GM12878 (cell line): ENCODE data around the gene KATNA1. TPM values are rescaled to one million over a fixed set of nuclear protein-coding genes. Genes with fewer than 3 reads are reported as not detected.

Source experiments
- ATAC-seq: fragments of 200-7000 bp; cut with Tn5 transposase; 3 replicates; pipeline ENCODE4 v1.9.1; 2020; ENCODE audit warnings: mild to moderate bottlenecking, moderate library complexity
- BruUV-seq: library from RNA; stranded (reverse); fragments of 400-500 nt; replicated peaks from 2 replicates; lab custom pipeline; 2021; lab: Mats Ljungman, UMichigan
- CTCF ChIA-PET: fragments of 300-600 bp; sonication (Branson Sonifier 250); formaldehyde crosslinking; extraction: SDS; loops from one replicate; lab custom pipeline; 2021; ENCODE audit warnings: inconsistent platforms; lab: Yijun Ruan, JAX
- POLR2A ChIA-PET: fragments of 350-600 bp; formaldehyde crosslinking; extraction: SDS; loops from one replicate; lab custom pipeline; 2021; ENCODE audit warnings: inconsistent platforms; lab: Charles Lee
- RAD21 ChIA-PET: fragments of 300-600 bp; sonication (Branson Sonifier 250); formaldehyde crosslinking; loops from one replicate; lab custom pipeline; 2023; ENCODE audit warnings: antibody characterized with exemption; ENCODE audit not compliant: unreplicated experiment; lab: Charles Lee
- SMC1A ChIA-PET: fragments of 300-600 bp; sonication (Branson Sonifier 250); formaldehyde crosslinking; loops from one replicate; lab custom pipeline; 2023; ENCODE audit not compliant: unreplicated experiment, uncharacterized antibody; lab: Charles Lee
- DNase-seq: peaks from one replicate; pipeline ENCODE4 v3.0.0-alpha.2; 2011; ENCODE audit warnings: low read depth, low spot score
- FAIRE-seq: peaks from 3 replicates; lab custom pipeline; 2011; peaks lifted over from hg19 to GRCh38; lab: Jason Lieb, UNC
- H2AFZ ChIP-seq: 2 replicates; pipeline ENCODE4 v1.6.0; 2011; ENCODE audit warnings: low read depth, low read length, control low read depth; ENCODE audit not compliant: control insufficient read depth
- H3K27ac ChIP-seq: 2 replicates; pipeline ENCODE4 v1.5.1; 2011; ENCODE audit warnings: control low read depth; ENCODE audit not compliant: control insufficient read depth, insufficient read depth
- H3K27me3 ChIP-seq, 2 experiments: replicated peaks in 1 of 2; 2 replicates each; pipeline versions ENCODE4 v1.6.0 to v1.6.1; 2011; ENCODE audit warnings: low read length in 1 of 2; ENCODE audit not compliant: control insufficient read depth in 2 of 2, insufficient read depth in 2 of 2
- H3K36me3 ChIP-seq, 2 experiments: 2 replicates each; pipeline ENCODE4 v1.5.1; 2011; ENCODE audit warnings: low read length in 1 of 2; ENCODE audit not compliant: control insufficient read depth in 2 of 2, insufficient read depth in 2 of 2
- H3K4me1 ChIP-seq: 2 replicates; pipeline ENCODE4 v1.6.1; 2011; ENCODE audit warnings: mild to moderate bottlenecking, low read length, moderate library complexity, mixed read lengths; ENCODE audit not compliant: control insufficient read depth, insufficient read depth
- H3K4me2 ChIP-seq: 2 replicates; pipeline ENCODE4 v1.6.0; 2011; ENCODE audit warnings: control low read depth; ENCODE audit not compliant: control insufficient read depth, insufficient read depth
- H3K4me3 ChIP-seq: fragments of 200-600 bp; sonication (generic); 2 replicates; pipeline ENCODE4 v1.5.1; 2016
- H3K79me2 ChIP-seq: 2 replicates; pipeline ENCODE4 v1.6.0; 2011; ENCODE audit warnings: low read length; ENCODE audit not compliant: control insufficient read depth, insufficient read depth
- H3K9ac ChIP-seq: 2 replicates; pipeline ENCODE4 v1.8.0; 2011; ENCODE audit warnings: low read length, control low read depth, mixed read lengths; ENCODE audit not compliant: control insufficient read depth, insufficient read depth
- H3K9me3 ChIP-seq: replicated peaks from 3 replicates; pipeline ENCODE4 v1.5.1; 2011; ENCODE audit warnings: mild to moderate bottlenecking, low read length; ENCODE audit not compliant: control insufficient read depth, insufficient read depth
- H4K20me1 ChIP-seq: 2 replicates; pipeline ENCODE4 v1.6.0; 2011; ENCODE audit not compliant: control insufficient read depth, insufficient read depth
- ASH2L ChIP-seq: fragments of 300-600, 200-600 bp; sonication (generic); IDR thresholded peaks from 2 replicates; pipeline ENCODE4 v1.6.1; 2017; ENCODE audit warnings: low read depth, mild to moderate bottlenecking, borderline replicate concordance
- BACH1 ChIP-seq: fragments of 450-650 bp; IDR thresholded peaks from 2 replicates; pipeline ENCODE4 v1.6.1; 2017; ENCODE audit warnings: mild to moderate bottlenecking, borderline replicate concordance
- DPF2 ChIP-seq: fragments of 450-650 bp; IDR thresholded peaks from 2 replicates; pipeline ENCODE4 v1.6.1; 2017; ENCODE audit warnings: mild to moderate bottlenecking
- ELK1 ChIP-seq: IDR thresholded peaks from 2 replicates; pipeline ENCODE4 v1.6.1; 2012; ENCODE audit warnings: low read depth, low read length, improper control_type of control experiment
- MTA3 ChIP-seq: IDR thresholded peaks from 2 replicates; pipeline ENCODE4 v1.6.1; 2012; ENCODE audit warnings: low read length, inconsistent platforms, borderline replicate concordance
- NR2F1 ChIP-seq: fragments of 450-650 bp; conservative IDR thresholded peaks from 2 replicates; pipeline ENCODE4 v1.6.1; 2017; ENCODE audit warnings: mild to moderate bottlenecking
- PML ChIP-seq: IDR thresholded peaks from 2 replicates; pipeline ENCODE4 v1.6.1; 2012; ENCODE audit warnings: low read length, inconsistent platforms
- RAD21 ChIP-seq: IDR thresholded peaks from 2 replicates; pipeline ENCODE4 v1.6.1; 2011; ENCODE audit warnings: mild to moderate bottlenecking, low read depth, low read length, moderate library complexity; ENCODE audit not compliant: insufficient read depth
- TCF3 ChIP-seq: IDR thresholded peaks from 2 replicates; pipeline ENCODE4 v1.6.1; 2012; ENCODE audit warnings: low read depth, mild to moderate bottlenecking, low read length, borderline replicate concordance; ENCODE audit not compliant: insufficient read depth
- ZNF207 ChIP-seq: fragments of 450-650 bp; IDR thresholded peaks from 2 replicates; pipeline ENCODE4 v1.6.1; 2014; ENCODE audit warnings: antibody characterized with exemption, mild to moderate bottlenecking, borderline replicate concordance
- ZNF384 ChIP-seq: IDR thresholded peaks from 2 replicates; pipeline ENCODE4 v1.6.1; 2012; ENCODE audit warnings: low read depth, mild to moderate bottlenecking, low read length, improper control_type of control experiment, borderline replicate concordance
- WGBS: methylation state at CpG from one replicate; pipeline ENCODE4 v1.1.6; 2016; ENCODE audit warnings: low lambda C conversion rate; ENCODE audit not compliant: insufficient replicate concordance, insufficient coverage; ENCODE audit errors: missing lambda C conversion rate; 5-methylcytosine and 5-hydroxymethylcytosine counted together
- in situ Hi-C: fragments of 300-500 bp; cut with MboI; formaldehyde crosslinking; loops from 9 replicates; pipeline ENCODE4 v1.14.3; 2018; ENCODE audit warnings: mixed read lengths
- intact Hi-C: fragments of 100-400 bp; cut with micrococcal nuclease; formaldehyde crosslinking; loops from one replicate; pipeline ENCODE4 v1.14.2; 2022; ENCODE audit not compliant: unreplicated experiment
- polyA plus RNA-seq, 11 experiments: library from polyadenylated mRNA; depleted of rRNA in 4 of 11; unstranded in 6 of 11; stranded (reverse) in 5 of 11; fragments of >200 nt; fragmentation: Nextera tagmentation in 4 of 11; fragmentation: Illumina TruSeq in 1 of 11; extraction: Ambion mirVana in 4 of 11; extraction: Trizol in 1 of 11; gene quantifications; 1 replicate in 1 of 11; 2 replicates in 10 of 11; pipeline versions ENCODE4 v1.2.1 to v1.2.3, GENCODE V29; 2011 to 2016; ENCODE audit warnings: inconsistent platforms in 2 of 11, missing spikeins in 2 of 11, low read depth in 1 of 11
- total RNA-seq, 4 experiments: library from RNA; depleted of rRNA in 3 of 4; stranded (reverse); fragments of >200 nt in 3 of 4; fragmentation: Illumina TruSeq in 1 of 4; extraction: Trizol in 1 of 4; gene quantifications; 2 replicates each; pipeline versions ENCODE4 v1.2.1 to v1.2.3, GENCODE V29; 2013 to 2021

KATNA1 gene
- total and polyA plus RNA-seq, 10 of the 15 experiments (the other 5 are each of a cell fraction or from before 2014, with no cell fraction given): 15.4 to 35.3 (median 25.1) TPM

- Histone ChIP-seq H3K27me3 (no peaks in the 10 kb centered on the region), H3K9me3 (no peaks in the 10 kb centered on the region; the same call in 2 of the 3 replicates), H3K36me3 (peaks cover 2 to 11% of the 10 kb centered on the region in 2 experiments), H4K20me1 (no peaks in the 10 kb centered on the region), H2AFZ (no peak overlapping the region), H3K9ac (no peak overlapping the region), H3K27ac (no peak overlapping the region), H3K4me2 (no peak overlapping the region), H3K4me3 (no peak overlapping the region), H3K79me2 (no peaks in the 10 kb centered on the region), H3K4me1 (no peaks in the 10 kb centered on the region)
- 71% methylated on average over 5 of the region's 5 CpGs for WGBS
- TF ChIP-seq DPF2: no peak
- no peak for TF ChIP-seq PML
- TF ChIP-seq TCF3: no peak
- TF ChIP-seq RAD21: no peak
- no peak for TF ChIP-seq ZNF207
- no peak for TF ChIP-seq ZNF384
- no peak for TF ChIP-seq ELK1
- TF ChIP-seq BACH1: no peak
- no peak for TF ChIP-seq MTA3
- no peak for TF ChIP-seq NR2F1
- TF ChIP-seq ASH2L: no peak
- ChIA-PET SMC1A (no interaction called here), POLR2A (no interaction called here), RAD21 (no interaction called here), CTCF (no interaction called here)
- BruUV-seq: no TSS peak
- FAIRE-seq (no peak), DNase-seq (no peak), ATAC-seq (no peak)
- intact Hi-C loops (no loop called here), in situ Hi-C loops (no loop called here)
These were observed 32.7 kb downstream of the KATNA1 start for GRCh38 chr6:149615805-149616204.
